Suprapubic skin (tissue), 4 donors: Measurements from ENCODE around the gene LRRTM2.

Experiments used
- EP300 ChIP-seq: sonication (generic); formaldehyde crosslinking; IDR thresholded peaks from one replicate; pipeline ENCODE4 v1.6.1; 2017; ENCODE audit warnings: antibody characterized with exemption
- POLR2A ChIP-seq, 2 donors: fragments of 450-650 bp; IDR thresholded peaks; one replicate each; pipeline ENCODE4 v1.6.1; 2017; ENCODE audit warnings: antibody characterized with exemption in 2 of 2, mild to moderate bottlenecking in 2 of 2, moderate library complexity in 2 of 2
- POLR2AphosphoS5 ChIP-seq, 3 donors: sonication (generic); formaldehyde crosslinking; IDR thresholded peaks; one replicate each; pipeline ENCODE4 v1.6.1; 2017; ENCODE audit warnings: antibody characterized with exemption in 3 of 3
- TF ChIP-seq, protein P1 (sequence below), 2 donors: fragments of 200-600 bp in 1 of 2; fragments of 450-650 bp in 1 of 2; sonication (generic) in 1 of 2; IDR thresholded peaks; one replicate each; pipeline ENCODE4 v1.5.1; 2016 to 2019; ENCODE audit warnings: antibody characterized with exemption in 2 of 2, mild to moderate bottlenecking in 1 of 2, moderate library complexity in 1 of 2

DNA sequence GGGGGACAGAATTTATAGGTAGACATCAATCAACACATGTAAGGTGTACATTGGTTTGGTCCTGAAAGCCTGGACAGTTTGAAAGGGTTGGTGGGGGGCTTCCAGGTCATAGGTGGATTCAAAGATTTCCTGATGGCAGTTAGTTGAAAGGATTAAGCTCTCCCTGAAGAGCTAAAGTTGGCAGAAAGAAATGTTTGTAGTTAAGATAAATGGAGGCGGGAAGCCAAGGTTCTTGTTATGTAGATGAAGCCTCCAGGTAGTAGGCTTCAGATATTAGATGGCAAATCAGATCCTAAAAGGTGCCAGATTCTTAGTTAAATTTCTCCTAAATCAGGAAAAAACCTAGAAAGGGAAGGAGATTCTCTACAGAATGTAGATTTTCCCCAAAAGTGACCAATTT, 9.0 kb upstream of the LRRTM2 start:
- TF ChIP-seq, protein P1, sequence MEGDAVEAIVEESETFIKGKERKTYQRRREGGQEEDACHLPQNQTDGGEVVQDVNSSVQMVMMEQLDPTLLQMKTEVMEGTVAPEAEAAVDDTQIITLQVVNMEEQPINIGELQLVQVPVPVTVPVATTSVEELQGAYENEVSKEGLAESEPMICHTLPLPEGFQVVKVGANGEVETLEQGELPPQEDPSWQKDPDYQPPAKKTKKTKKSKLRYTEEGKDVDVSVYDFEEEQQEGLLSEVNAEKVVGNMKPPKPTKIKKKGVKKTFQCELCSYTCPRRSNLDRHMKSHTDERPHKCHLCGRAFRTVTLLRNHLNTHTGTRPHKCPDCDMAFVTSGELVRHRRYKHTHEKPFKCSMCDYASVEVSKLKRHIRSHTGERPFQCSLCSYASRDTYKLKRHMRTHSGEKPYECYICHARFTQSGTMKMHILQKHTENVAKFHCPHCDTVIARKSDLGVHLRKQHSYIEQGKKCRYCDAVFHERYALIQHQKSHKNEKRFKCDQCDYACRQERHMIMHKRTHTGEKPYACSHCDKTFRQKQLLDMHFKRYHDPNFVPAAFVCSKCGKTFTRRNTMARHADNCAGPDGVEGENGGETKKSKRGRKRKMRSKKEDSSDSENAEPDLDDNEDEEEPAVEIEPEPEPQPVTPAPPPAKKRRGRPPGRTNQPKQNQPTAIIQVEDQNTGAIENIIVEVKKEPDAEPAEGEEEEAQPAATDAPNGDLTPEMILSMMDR (IDR thresholded peaks at IDR 0.05) = no peak
- TF ChIP-seq POLR2AphosphoS5 (IDR thresholded peaks at IDR 0.05) (no peak), POLR2A (IDR thresholded peaks at IDR 0.05) (no peak), EP300 (no peak)
